ENCODE measurements around the gene MDP1.

DNA sequence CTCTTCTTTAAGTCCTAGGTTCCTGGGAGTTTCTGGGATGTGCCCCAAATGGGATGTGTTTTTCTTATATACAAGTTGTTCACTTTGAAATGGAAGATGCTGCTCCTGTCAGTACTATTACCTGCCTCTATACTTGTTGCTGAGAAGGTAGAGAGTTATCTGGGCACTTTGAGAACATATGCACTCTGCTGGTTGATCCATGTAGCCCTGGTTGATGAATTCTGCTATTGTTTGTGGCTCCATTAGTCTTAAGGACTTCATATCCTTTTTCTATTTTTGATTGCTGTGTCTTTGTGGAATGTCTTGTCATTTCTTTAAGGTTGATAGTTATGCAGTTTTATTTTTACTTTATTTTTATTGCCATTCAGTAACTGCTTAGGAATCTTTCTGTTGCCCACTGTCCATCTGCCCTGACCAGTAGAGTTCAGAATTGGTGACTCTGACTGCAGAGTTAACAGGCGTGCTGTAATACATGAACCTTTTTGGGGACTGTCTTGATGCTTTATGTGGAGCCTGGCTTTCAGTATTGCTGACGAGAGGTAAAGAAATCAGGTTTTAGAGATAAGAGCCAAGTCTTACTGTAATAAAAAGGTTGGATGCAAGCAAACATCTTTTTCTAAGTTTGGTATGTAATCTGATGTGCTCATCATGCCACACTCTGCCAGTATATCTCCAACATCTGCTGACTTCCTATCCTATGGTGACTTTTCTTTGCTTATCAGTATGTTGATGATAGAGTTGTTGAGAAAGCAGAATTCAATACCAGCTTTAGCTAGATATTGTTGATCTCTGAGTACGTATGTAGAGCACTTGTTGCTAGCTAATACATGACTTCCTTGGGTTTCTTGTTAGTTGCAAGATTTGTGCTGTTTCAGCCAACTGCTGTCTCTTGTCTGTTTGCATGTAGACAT is 18.5 kb upstream of the MDP1 start:
- TF ChIP-seq CTCF (IDR thresholded peaks at IDR 0.05) (no peak), POLR2A (IDR thresholded peaks at IDR 0.05) (no peak)

Measured in thyroid gland (tissue), 4 donors.